ENCODE results near the gene SH3BGR. TPM values are rescaled to one million over a fixed set of nuclear protein-coding genes. Genes with fewer than 3 reads are reported as not detected.
"Not testable (repeated sequence)": the region's sequence is repeated elsewhere in the genome, so short reads cannot be mapped to it uniquely, and the experiment has no call there.

SH3BGR gene
- total RNA-seq, 1 experiment from 2014 or later: 5.2 TPM

GRCh38 chr21:39531064-39531463 is 79.3 kb downstream of the SH3BGR start:
- H3K9me3 ChIP-seq (replicated peaks): no peaks in the 10 kb centered on the region
- H3K4me3 ChIP-seq: no peak overlapping the region
- no peaks in the 10 kb centered on the region for H3K4me1 ChIP-seq (replicated peaks)
- DNase-seq (ENCODE audit: low read depth in 1 of 2, low spot score in 2 of 2): no peak
- no peaks in the 10 kb centered on the region for H3K36me3 ChIP-seq
- no peak overlapping the region for H3K27ac ChIP-seq
- no peaks in the 10 kb centered on the region for H3K27me3 ChIP-seq (replicated peaks)

GRCh38 chr21:39531840-39532239 is 80.1 kb downstream of the SH3BGR start:
- no peaks in the 10 kb centered on the region for H3K36me3 ChIP-seq
- H3K4me1 ChIP-seq (replicated peaks): no peaks in the 10 kb centered on the region
- no peak overlapping the region for H3K4me3 ChIP-seq
- no peak overlapping the region for H3K27ac ChIP-seq
- H3K9me3 ChIP-seq (replicated peaks): no peaks in the 10 kb centered on the region
- H3K27me3 ChIP-seq (replicated peaks): no peaks in the 10 kb centered on the region
- no peak for DNase-seq (ENCODE audit: low read depth in 1 of 2, low spot score in 2 of 2)

GRCh38 chr21:39533545-39534380 is 82.0 kb downstream of the SH3BGR start:
- no peak overlapping the region for H3K4me3 ChIP-seq
- H3K27ac ChIP-seq: no peak overlapping the region
- H3K4me1 ChIP-seq (replicated peaks): no peaks in the 10 kb centered on the region
- no peaks in the 10 kb centered on the region for H3K27me3 ChIP-seq (replicated peaks)
- no peaks in the 10 kb centered on the region for H3K36me3 ChIP-seq
- no peaks in the 10 kb centered on the region for H3K9me3 ChIP-seq (replicated peaks)
- no peak for DNase-seq (ENCODE audit: low read depth in 1 of 2, low spot score in 2 of 2)

- Histone ChIP-seq H3K4me1 (replicated peaks) (no peaks in the 10 kb centered on the region), H3K27ac (no peak overlapping the region)
Measured at GRCh38 chr21:39535646-39536437, 84.1 kb downstream of the SH3BGR start.

GRCh38 chr21:39536835-39537234 is 85.1 kb downstream of the SH3BGR start:
- Histone ChIP-seq H3K36me3 (no peaks in the 10 kb centered on the region), H3K27me3 (replicated peaks) (no peaks in the 10 kb centered on the region), H3K9me3 (replicated peaks) (no peaks in the 10 kb centered on the region), H3K4me1 (replicated peaks) (no peaks in the 10 kb centered on the region), H3K4me3 (no peak overlapping the region), H3K27ac (no peak overlapping the region)
- DNase-seq (ENCODE audit: low read depth in 1 of 2, low spot score in 2 of 2): no peak

More at GRCh38 chr21:39535646-39536437, 84.1 kb downstream of the SH3BGR start:
- Histone ChIP-seq H3K27me3 (replicated peaks) (no peaks in the 10 kb centered on the region), H3K36me3 (no peaks in the 10 kb centered on the region), H3K9me3 (replicated peaks) (no peaks in the 10 kb centered on the region), H3K4me3 (no peak overlapping the region)
- no peak for DNase-seq (ENCODE audit: low read depth in 1 of 2, low spot score in 2 of 2)

- no peak overlapping the region for H3K4me3 ChIP-seq
- no peaks in the 10 kb centered on the region for H3K4me1 ChIP-seq (replicated peaks)
- no peaks in the 10 kb centered on the region for H3K9me3 ChIP-seq (replicated peaks)
- no peaks in the 10 kb centered on the region for H3K36me3 ChIP-seq
- DNase-seq (ENCODE audit: low read depth in 1 of 2, low spot score in 2 of 2): no peak
- H3K27me3 ChIP-seq (replicated peaks): no peaks in the 10 kb centered on the region
- H3K27ac ChIP-seq: no peak overlapping the region
Measured at GRCh38 chr21:39537571-39537970, 85.8 kb downstream of the SH3BGR start.

GRCh38 chr21:39538453-39539042 is 86.8 kb downstream of the SH3BGR start:
- DNase-seq (ENCODE audit: low read depth in 1 of 2, low spot score in 2 of 2): no peak
- H3K4me1 ChIP-seq (replicated peaks): no peaks in the 10 kb centered on the region
- H3K4me3 ChIP-seq: no peak overlapping the region
- H3K36me3 ChIP-seq: no peaks in the 10 kb centered on the region
- H3K9me3 ChIP-seq (replicated peaks): no peaks in the 10 kb centered on the region
- no peaks in the 10 kb centered on the region for H3K27me3 ChIP-seq (replicated peaks)
- H3K27ac ChIP-seq: no peak overlapping the region

GRCh38 chr21:39540367-39540766 is 88.6 kb downstream of the SH3BGR start:
- not testable (repeated sequence) for H3K9me3 ChIP-seq (replicated peaks); H3K4me3 ChIP-seq; H3K27ac ChIP-seq; DNase-seq (ENCODE audit: low read depth in 1 of 2, low spot score in 2 of 2); H3K36me3 ChIP-seq; H3K27me3 ChIP-seq (replicated peaks); H3K4me1 ChIP-seq (replicated peaks)

GRCh38 chr21:39542736-39543135 is 91.0 kb downstream of the SH3BGR start:
- Histone ChIP-seq H3K4me3 (no peak overlapping the region), H3K4me1 (replicated peaks) (no peaks in the 10 kb centered on the region), H3K27me3 (replicated peaks) (no peaks in the 10 kb centered on the region), H3K9me3 (replicated peaks) (no peaks in the 10 kb centered on the region), H3K36me3 (no peaks in the 10 kb centered on the region), H3K27ac (no peak overlapping the region)
- DNase-seq (ENCODE audit: low read depth in 1 of 2, low spot score in 2 of 2): no peak

GRCh38 chr21:39546522-39546921 is 94.8 kb downstream of the SH3BGR start:
- H3K4me1 ChIP-seq (replicated peaks): no peaks in the 10 kb centered on the region
- no peaks in the 10 kb centered on the region for H3K9me3 ChIP-seq (replicated peaks)

GRCh38 chr21:39552856-39553255 is 101.1 kb downstream of the SH3BGR start:
- no peak overlapping the region for H3K27ac ChIP-seq
- no peaks in the 10 kb centered on the region for H3K36me3 ChIP-seq
- H3K9me3 ChIP-seq (replicated peaks): no peaks in the 10 kb centered on the region
- H3K4me1 ChIP-seq (replicated peaks): no peaks in the 10 kb centered on the region
- DNase-seq (ENCODE audit: low read depth in 1 of 2, low spot score in 2 of 2): no peak
- no peaks in the 10 kb centered on the region for H3K27me3 ChIP-seq (replicated peaks)
- H3K4me3 ChIP-seq: no peak overlapping the region

More at GRCh38 chr21:39546522-39546921, 94.8 kb downstream of the SH3BGR start:
- Histone ChIP-seq H3K27me3 (replicated peaks) (no peaks in the 10 kb centered on the region), H3K36me3 (no peaks in the 10 kb centered on the region), H3K4me3 (no peak overlapping the region), H3K27ac (no peak overlapping the region)
- no peak for DNase-seq (ENCODE audit: low read depth in 1 of 2, low spot score in 2 of 2)

- Histone ChIP-seq H3K27me3 (replicated peaks) (no peaks in the 10 kb centered on the region), H3K36me3 (no peaks in the 10 kb centered on the region), H3K9me3 (replicated peaks) (no peaks in the 10 kb centered on the region), H3K4me3 (no peak overlapping the region), H3K4me1 (replicated peaks) (no peaks in the 10 kb centered on the region), H3K27ac (no peak overlapping the region)
- DNase-seq (ENCODE audit: low read depth in 1 of 2, low spot score in 2 of 2): no peak
Measured at GRCh38 chr21:39553331-39553730, 101.6 kb downstream of the SH3BGR start.

GRCh38 chr21:39555911-39556590 is 104.3 kb downstream of the SH3BGR start:
- no peaks in the 10 kb centered on the region for H3K36me3 ChIP-seq
- H3K4me3 ChIP-seq: no peak overlapping the region
- no peaks in the 10 kb centered on the region for H3K27me3 ChIP-seq (replicated peaks)
- no peaks in the 10 kb centered on the region for H3K9me3 ChIP-seq (replicated peaks)
- no peaks in the 10 kb centered on the region for H3K4me1 ChIP-seq (replicated peaks)
- H3K27ac ChIP-seq: no peak overlapping the region
- DNase-seq (ENCODE audit: low read depth in 1 of 2, low spot score in 2 of 2): no peak

All from SJSA1 (cell line).